ENCODE results near the gene OR52W1.
A peak's percentile ranks its signal among the peaks of the same experiment; 100 is the strongest.

Gene OR52W1, protein sequence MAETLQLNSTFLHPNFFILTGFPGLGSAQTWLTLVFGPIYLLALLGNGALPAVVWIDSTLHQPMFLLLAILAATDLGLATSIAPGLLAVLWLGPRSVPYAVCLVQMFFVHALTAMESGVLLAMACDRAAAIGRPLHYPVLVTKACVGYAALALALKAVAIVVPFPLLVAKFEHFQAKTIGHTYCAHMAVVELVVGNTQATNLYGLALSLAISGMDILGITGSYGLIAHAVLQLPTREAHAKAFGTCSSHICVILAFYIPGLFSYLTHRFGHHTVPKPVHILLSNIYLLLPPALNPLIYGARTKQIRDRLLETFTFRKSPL

DNA sequence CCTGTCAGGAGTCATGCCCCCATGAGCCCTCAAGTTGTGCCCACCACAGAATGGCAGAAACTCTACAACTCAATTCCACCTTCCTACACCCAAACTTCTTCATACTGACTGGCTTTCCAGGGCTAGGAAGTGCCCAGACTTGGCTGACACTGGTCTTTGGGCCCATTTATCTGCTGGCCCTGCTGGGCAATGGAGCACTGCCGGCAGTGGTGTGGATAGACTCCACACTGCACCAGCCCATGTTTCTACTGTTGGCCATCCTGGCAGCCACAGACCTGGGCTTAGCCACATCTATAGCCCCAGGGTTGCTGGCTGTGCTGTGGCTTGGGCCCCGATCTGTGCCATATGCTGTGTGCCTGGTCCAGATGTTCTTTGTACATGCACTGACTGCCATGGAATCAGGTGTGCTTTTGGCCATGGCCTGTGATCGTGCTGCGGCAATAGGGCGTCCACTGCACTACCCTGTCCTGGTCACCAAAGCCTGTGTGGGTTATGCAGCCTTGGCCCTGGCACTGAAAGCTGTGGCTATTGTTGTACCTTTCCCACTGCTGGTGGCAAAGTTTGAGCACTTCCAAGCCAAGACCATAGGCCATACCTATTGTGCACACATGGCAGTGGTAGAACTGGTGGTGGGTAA, at the start of gene OR52W1:
TSS of gene OR52W1 (plus strand) at position 51 of the 637 bp plus-strand sequence. CDS start at position 51, 0 bp downstream.
- no peak for DNase-seq

DNA sequence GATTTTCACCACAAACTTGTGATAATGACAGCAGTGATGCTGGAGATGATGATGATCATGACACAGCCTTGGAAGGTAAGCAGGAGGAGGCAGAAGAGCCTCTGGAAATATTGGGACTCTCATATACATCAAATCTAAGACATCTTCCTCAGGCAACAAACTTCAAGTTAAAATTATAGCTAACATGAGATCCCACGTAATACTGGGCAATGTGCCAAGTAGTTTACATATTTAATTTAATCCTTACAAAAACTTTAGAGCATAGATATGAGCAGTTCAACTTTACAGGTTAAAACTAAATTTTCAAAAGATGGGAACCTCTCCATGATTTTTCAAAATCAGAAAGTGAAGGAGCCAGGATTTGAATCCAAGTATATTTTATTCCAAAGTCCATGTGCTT, 47.9 kb upstream of the OR52W1 start:
- no peak for DNase-seq

DNA sequence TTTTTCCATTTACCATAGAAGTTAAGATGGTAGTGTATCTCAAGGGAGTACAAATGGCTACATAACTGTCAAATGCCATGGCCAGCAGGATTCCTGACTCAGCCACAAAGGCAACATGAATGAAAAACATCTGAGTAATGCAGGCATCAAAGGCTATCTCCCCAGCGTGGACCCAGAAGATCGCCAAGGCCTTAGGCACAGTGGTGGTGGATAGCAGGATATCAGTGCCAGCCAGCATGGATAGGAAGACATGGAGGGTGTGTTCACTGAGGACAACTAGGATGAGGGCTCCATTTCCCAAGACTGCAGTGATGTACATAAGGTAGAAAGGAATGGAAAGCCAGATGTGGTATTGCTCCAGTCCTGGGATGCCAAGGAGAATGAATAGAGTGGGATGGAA, 46.9 kb upstream of the OR52W1 start:
- no peak for DNase-seq

DNA sequence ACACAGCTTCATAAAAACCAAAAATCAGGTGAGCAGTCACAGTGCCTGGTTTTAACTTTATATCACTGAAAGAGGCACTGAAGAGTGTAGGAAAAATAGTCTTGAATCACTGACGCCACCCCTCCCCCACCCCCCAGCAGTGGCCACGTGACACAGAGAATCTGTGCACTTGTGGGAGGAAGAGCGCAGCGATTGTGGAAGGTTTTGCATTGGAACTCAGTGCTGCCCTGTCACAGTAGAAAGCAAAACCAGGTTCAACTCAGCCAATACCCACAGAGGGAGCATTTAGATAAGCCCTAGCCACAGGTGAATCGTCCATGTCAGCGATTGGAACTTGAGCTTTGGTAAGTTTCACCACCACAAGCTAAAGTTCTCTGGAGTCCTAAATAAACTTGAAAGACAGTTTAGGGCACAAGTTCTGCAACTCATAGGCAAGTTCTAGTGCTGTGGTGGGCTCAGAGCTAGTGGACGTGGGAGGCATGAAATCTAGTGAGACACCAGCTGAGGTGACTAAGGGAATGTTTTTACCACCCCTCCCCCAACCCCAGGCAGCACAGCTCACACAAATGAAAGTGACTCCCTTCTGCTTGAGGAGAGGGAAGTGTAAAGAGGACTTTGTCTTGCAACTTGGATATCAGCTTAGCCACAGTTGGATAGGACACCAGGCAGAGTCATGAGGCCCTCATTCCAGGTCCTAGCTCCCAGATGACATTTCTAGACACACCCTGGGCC, 42.2 kb upstream of the OR52W1 start:
- no peak for DNase-seq

DNA sequence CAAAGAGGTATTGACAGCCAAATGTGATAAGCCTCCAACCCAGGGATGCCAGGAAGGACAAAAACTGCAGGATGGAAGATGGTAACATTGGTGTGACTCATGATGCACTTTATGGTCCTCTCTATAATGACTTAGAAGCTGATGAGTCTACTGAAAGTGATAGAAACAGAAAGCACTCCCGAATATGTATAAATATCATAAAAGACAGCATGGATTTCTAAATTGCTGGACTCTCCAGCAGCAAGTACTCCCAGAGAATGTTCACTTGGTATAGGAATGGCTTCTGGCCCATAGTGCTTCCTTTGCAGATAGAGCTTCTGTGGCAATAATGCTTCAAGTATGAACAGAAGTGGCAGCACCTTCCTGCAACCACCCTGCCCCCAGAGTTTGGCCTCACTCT, 28.8 kb upstream of the OR52W1 start, which contains the start of gene OR52B2:
TSS of gene OR52B2 (minus strand) at position 101 of the 400 bp plus-strand sequence. CDS start at position 101, 0 bp downstream.
- DNase-seq, result no peak

DNA sequence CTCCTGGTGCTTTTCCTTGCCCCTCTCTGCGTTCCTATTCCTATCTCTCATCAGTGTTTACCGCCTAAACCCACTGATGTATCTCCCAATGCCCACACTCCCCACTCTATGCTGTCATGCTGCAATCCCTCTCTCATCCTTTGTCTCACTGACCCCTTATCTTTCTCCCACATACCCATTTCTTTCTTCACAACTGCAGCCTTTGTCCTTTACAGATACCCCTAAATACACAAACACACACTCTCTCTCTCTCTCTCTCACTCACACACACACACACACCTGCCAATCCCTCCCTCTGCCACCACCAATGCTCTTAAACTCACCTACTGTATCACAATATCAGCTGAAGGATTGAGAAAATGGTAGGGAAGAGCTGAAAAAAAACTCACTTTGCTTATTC, 23.6 kb upstream of the OR52W1 start:
- no peak for DNase-seq

DNA sequence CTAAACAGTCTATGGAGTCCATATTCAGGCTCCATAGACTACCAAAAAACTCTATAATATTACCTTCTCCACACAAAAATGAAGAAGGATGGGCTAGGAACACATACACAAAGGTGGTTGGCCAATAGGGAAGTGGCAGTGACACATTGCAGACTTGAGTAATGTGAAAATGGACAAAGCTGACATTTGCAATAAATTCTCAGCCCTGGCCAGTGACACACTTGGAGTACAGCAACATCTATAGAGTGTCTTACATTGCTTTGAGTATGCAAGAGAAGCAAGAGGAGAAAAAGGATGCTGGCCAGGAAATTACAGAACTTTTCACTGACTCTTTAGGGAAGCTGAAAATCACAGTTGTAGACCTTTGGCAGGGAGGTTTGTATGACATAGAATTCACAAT, 7.3 kb upstream of the OR52W1 start:
- DNase-seq, result no peak

DNA sequence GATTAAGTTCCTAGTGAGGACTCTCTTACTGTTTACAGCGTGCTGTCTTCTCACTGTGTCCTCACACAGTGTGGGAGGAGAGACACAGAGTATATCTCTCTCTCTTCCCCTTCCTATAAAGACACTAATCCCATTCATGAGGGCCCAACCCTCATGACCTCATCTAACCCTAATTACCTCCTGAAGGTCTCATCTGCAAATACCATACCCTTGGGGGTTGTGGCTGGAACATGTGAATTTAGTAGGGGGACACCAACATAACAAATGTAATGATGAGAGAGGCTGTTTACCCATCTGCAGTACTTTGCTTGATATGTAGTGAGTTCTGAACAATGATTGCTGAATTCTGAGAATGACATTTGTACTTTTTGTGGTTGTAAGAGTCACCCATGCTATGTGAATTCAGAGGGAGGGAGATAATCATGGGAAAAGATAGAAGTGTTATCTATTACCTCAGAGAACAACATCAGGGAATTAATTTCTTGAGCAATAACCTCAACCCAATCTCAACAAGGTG, 4.9 kb upstream of the OR52W1 start:
- no peak for DNase-seq

DNA sequence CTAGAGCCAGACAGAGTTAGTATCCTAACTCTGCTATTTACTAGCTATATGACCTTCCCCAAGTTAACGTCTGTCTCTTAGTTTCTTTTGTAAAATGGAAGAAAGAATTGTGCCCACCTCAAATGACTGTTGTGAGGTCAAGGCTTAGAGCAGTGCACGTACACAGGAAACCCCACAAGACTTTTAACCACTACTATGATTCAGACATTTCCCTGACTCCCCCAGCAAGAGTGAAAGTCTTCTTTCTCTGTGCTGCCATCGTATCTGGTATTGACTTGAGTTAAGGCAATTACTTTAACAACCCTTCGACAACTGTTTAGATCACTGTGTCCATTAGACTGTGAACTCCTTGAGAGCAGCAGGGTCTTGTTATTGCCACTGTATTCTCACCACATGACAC, 2.6 kb upstream of the OR52W1 start:
- DNase-seq, result peak; percentile 11

DNA sequence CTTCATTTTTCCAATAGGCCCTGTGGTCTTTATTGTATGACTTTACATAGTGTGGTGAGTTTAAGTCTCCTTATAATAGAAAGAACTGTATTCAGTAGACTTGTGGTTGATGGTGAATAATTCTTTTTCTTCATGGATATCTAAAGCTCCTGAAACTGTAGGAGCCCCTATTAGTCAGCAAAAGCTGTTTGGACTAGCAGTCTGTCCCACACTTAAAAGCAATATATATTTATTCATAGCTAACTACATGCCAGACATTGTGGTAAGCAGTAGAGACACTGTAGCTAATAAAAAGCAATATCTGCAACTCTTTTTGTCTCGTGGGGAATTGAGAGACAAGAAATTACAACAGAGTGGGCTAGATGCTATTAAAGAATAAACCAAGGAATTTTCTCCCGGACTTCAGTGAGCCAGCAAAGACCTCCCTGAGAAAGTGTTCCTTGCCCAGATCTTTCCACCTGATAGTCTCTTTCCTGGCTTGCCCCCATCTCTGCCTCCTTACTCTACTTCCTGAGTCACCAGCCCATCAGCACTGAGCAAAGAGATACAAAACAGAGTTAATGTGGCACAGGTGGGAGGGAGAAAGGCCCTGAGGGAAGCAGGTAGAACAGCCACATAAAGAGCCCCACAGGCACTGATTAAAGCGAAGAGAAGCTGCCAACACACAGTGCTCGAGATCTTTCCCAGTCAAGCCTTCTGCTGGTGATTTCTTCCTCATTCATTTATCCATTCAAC, 1.4 kb upstream of the OR52W1 start:
- no peak for DNase-seq

DNA sequence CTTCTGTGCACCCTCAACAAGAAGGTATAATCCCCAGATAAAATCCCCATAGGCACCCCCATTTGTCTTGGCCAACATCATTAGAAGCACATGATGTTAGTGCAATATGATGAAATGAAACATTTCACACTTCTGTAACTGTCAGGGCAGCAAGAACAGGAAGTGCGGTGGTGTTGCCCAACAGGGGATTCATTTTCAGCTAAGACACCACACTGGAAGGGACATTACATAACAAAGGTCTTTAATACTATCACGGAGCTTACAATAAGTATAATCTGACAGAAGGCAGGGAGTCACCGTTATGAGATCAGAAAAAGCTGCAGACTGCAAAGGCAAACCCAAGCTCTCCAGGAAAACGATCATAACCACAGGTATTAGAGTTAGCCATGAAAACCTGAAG, 2.0 kb downstream of the OR52W1 start:
- DNase-seq, result peak; percentile 43

DNA sequence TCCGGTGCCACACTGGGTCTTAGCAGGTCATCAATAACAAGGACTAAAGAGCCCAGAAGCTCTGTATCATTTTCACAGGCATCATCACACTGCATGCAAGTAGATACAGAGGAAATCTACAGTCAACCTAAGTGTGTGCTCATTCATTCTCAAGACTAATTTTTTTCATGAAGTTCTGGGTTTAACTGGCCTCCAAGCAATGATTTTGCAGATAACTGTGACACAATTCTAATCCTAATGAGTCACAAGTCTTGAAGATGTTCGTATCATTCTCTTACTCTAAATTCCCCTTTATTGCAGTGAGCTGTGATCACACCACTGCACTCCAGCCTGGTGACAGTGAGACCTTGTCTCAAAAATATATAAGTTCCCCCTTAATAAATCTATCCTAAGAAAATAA, 2.5 kb downstream of the OR52W1 start:
- DNase-seq, result no peak

DNA sequence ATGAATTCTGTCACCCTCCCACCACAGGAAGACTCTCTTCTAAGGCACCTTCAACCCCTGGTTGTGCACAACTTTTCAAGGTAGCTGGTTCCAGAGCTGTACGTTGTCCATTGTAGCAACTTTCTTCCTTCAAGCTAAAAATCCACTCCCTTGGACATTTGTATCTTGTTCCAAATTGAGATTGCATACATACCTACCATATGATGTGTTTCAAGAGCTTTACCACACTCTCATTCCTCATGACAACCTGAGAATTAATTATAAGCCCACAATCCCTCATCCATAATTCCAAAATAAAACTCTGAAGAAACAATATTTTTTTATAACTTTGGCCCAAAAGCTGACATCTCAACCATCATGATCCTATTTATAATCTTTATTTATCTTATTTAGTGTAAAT, 3.0 kb downstream of the OR52W1 start:
- DNase-seq, result no peak

DNA sequence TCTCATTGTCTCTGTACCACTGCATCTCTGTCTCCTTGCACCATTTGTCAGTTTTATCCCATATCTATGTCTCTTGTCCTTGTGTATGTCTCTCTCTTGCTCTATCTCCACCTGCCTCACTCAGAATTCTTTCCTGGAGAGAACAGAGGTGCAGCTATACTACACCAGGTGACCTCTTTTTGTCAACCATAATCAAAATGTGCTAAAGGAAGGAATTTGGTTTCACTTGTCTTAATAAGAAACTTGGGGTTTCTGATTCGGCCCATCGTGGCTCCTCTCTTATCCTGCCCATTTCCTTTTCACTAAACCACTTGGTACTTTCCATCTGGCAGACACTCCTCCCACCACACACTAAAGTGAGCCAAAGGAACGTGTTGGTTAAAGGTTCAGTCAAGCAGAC, 4.3 kb downstream of the OR52W1 start:
- DNase-seq, result peak; percentile 37

DNA sequence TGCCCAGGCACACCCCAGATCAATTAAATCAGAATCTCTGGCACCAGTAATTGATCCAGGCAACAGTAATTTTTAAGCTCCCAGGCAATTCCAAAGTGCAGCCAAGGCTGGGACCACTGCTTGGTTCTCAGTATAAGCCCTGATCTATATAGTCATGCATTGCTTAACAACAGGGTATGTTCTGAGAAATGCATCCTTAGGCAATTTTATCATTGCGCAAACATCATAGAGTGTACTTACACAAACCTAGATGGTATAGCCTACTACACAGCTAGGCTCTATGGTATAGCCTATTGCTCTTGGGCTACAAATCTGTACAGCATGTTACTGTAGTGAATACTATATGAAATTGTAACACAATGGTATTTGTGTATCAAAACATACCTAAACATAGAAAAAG, 5.7 kb downstream of the OR52W1 start:
- DNase-seq, result no peak

DNA sequence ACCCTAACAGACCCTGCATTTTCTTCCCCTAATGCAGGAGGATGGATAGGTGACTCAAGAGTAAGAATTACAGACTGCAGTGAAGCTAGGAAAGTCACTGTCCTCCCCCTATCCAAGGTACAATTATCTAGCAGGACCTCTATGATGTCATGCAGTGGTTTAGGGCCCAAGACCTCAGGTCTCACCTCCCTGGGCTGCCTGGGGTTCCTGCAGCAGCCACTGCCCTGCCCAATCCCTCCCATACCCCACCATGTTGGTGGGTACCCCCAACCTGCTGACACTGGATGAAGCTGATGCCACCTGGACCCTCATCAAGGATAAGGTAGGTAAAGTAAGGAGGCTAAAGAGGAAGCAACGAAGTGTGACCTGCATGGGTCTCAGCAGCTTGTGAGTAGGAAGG, 6.3 kb downstream of the OR52W1 start, which contains the start of gene C11orf42:
TSS of gene C11orf42 (plus strand) at position 192 of the 400 bp plus-strand sequence. CDS start at position 251, 59 bp downstream.
- DNase-seq, result no peak

DNA sequence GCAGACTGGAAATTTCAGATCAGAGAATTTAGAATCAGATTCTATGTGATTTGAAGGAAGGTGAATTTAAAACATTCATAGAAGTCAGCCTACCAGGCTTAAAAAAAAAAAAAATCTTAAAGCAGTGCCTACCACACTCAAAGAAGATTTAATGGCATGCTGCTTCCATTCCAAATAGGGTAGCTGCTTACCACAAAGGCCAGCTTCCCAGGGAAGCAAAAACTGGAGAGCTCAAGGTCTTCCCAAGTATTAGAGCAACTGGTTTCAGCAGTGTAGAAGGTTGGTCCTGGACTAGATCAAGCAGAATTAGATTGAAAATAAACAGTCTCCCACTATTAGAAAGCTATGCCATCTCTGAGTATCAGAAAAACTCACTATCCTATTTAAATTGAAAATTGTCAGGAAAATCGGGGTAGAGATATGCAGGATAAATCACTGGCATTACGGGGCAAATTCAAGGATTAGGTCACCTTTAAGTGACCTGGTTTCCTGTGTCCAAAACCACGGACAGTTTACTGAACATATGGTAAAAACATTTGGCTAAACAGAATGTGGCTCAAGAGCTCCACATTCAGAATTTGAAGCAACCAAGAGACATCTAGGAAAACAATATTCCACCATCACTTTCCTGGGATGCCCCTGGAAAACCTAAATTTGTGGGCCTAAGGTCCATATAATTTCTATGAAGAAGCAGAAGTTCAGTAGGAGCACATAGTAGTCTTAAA, 7.6 kb downstream of the OR52W1 start:
- DNase-seq, result no peak

DNA sequence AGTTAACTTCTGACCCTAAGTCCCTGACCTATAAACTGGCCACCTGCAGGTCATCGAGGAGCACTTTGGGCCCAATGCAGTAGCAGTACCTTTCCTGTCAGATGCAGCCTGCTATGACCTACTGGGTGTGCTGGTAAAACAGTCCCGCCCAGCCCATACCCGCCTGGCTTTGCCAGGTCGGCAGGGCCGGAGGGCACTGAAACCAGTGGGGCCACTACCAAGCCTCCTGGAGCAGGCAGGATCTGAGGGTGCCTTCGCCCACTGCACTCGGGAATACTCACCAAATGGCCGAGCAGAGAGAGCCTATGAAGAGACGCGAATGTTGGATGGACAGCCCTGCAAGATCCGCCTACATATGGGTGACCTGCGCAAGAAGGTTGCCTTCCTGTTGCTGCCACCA, 10.8 kb downstream of the OR52W1 start:
- no peak for DNase-seq

DNA sequence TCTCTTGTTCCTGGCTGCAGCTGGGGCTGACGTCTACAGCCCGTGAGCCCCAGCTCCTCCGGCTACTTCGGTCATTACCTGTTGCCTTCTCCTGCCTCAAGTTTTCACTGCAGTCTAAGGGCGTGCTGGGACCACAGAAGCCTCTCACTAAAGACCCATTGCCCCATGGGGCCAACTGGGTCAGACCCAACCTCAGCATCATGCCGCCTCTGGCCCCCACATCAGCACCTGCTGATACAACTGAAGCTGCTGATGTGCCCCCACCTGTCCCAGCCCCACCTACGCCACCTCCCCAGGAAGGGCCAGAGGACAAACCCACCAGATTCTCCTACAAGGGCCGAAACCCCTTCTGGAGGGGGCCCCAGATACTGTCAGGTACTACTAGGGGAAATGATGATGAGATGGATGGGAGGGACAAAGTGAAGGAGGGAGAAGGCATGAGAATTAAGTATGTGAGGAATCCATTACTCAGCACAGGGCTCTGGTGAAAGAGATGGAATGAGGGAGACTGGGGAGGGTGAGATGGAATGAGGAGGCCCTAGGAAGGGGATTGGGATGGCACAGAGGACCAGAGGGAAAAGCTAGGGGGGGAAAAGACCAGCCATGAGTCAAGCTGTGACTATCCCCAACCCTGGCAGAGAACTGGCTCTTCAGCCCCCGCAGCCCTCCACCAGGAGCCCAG, 11.4 kb downstream of the OR52W1 start:
- DNase-seq, result no peak

DNA sequence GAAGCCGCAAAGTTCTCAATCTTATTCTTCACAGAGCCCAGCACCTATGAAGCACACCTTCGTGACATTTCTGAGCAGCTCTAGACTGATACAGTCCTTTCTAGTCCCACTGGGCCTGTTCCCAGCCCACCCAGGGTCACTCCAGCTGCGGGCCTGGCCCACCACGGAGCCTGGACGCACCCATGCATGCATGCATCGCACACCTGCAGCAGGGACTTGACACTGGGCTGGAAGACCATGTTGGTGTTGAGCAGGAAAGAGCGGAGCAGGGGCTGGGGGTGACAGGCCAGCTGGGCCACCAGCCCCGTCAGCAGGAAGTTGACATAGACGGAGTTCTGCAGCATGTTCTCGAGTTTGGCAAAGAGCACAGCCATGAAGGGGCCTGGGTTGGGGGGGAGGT, 15.5 kb downstream of the OR52W1 start:
- DNase-seq, result no peak

DNA sequence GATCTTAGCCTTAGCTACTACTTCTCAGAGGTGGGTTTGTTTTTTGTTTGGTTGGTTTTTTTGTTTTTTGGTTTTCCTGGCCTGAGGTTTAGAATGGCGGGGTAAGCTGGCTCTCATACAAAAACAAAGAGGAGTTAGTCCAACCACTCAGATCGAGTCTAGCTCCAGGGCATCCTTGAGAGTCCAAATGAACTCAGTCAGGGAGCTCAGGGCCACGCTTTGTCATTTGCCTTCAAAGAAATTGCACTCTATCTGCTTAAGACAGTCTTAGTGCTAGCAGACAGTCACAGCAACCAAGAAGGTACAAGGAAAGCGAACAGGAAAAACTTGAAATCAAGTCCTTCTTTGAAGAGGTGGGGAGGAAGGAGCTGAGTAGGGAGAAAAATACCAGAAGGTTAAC, 17.5 kb downstream of the OR52W1 start:
- DNase-seq, result no peak

DNA sequence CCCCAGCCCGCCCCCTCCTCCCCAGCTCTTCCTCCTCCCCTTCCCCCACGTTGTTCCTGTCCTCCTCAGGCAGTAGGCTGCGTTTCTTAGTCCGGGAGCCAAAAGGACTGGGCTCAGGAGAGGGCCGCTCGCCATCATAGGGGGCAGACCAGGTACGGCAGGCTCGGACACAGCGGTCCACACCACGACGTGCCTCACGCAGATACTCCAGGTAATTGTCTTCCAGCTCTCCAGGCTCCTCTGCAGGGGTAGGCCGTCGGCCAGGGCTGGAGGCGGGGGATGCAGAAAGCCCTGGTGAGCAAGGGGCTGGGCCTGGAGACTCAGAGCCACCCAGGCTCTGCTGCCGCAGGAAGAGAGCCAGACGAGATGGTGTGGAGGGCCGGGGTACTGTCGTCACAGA, 18.7 kb downstream of the OR52W1 start:
- no peak for DNase-seq

Measured in CD4-positive, alpha-beta T cell treated with Interleukin-12 subunit alpha and Interleukin-12 subunit beta, for 1 hour (primary cell).